Left lung (tissue), 10 donors: ENCODE measurements around the gene NF2. TPM values are rescaled to one million over a fixed set of nuclear protein-coding genes. Genes with fewer than 3 reads are reported as not detected.

Source experiments
- ATAC-seq: fragments of 200-7000 bp; cut with Tn5 transposase; one replicate; pipeline ENCODE4 v1.9.1; 2020; ENCODE audit warnings: moderate library complexity
- DNase-seq, 4 donors: peaks; one replicate each; pipeline ENCODE4 v3.0.0-alpha.2; 2013 to 2020
- H3K27ac ChIP-seq, 2 donors: fragments of 200-600 bp; sonication (generic) in 1 of 2; one replicate each; pipeline versions ENCODE4 v1.5.0 to v1.8.0; 2020 to 2021
- H3K27me3 ChIP-seq, 2 donors: fragments of 200-600 bp; sonication (generic) in 1 of 2; one replicate each; pipeline versions ENCODE4 v1.5.0 to v1.8.0; 2020 to 2021
- H3K36me3 ChIP-seq, 2 donors: fragments of 200-600 bp; sonication (generic) in 1 of 2; one replicate each; pipeline versions ENCODE4 v1.5.0 to v1.8.0; 2020 to 2021
- H3K4me1 ChIP-seq, 2 donors: fragments of 200-600 bp; one replicate each; pipeline ENCODE4 v1.8.0; 2021
- H3K4me3 ChIP-seq, 2 donors: fragments of 200-600 bp; sonication (generic) in 1 of 2; one replicate each; pipeline versions ENCODE4 v1.5.0 to v1.8.0; 2020 to 2021; ENCODE audit warnings: mild to moderate bottlenecking in 1 of 2
- H3K9me3 ChIP-seq, 2 donors: fragments of 200-600 bp; sonication (generic) in 1 of 2; one replicate each; pipeline versions ENCODE4 v1.5.0 to v1.8.0; 2020 to 2021
- intact Hi-C, 2 donors: fragments of 100-400 bp; cut with DNase I; formaldehyde crosslinking; loops; one replicate each; pipeline versions ENCODE4 v1.11.2 to v1.14.2; 2022
- polyA plus RNA-seq, 6 donors: library from polyadenylated mRNA; unstranded; fragments of 120-200 nt; gene quantifications; one replicate each; pipeline ENCODE4 v1.2.1, GENCODE V29; 2013; ENCODE audit not compliant: insufficient read length in 6 of 6
- total RNA-seq, 2 donors: library from RNA; stranded (reverse); fragmentation: NEBNext Ultra II Directional; extraction: Animal tissue kit (Norgen Biotek cat#: 25700); gene quantifications; one replicate each; pipeline ENCODE4 v1.2.1, GENCODE V29; 2021
- TF ChIP-seq, protein P1 (sequence below), 2 donors: fragments of 200-600 bp; sonication (generic) in 1 of 2; IDR thresholded peaks; one replicate each; pipeline versions ENCODE4 v1.5.0 to v1.8.0; 2021; ENCODE audit warnings: antibody characterized with exemption in 2 of 2
- donor health status: DM: no; HTN: yes; CAD: no.
- donor health status: DM: no; HTN: no; CAD: no.

The NF2 gene
- total and polyA plus RNA-seq, 8 donors = 20.1 to 65.3 (median 23.4) TPM

DNA sequence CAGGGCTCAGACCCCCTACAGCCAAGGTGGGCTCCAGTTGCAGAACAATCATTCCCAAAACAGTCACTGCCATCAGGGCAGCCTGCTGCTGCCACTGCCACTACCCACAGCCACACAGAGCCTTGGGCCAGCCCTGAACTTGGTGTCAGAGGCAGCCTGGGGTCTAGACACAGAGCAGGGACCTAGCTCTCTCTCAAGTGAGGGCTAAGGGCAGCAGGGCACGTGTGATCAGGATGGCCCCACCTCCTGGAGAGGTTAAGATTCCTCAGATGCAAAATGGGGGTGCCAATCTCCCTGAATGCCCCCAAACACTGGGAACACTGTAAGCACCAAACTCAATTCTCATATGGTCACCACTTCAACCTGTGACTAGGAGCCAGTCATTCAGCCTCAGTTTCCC lies 132.0 kb downstream of the NF2 start:
- no peaks in the 10 kb centered on the region for H3K27me3 ChIP-seq
- peaks cover 0 to 76% of the 10 kb centered on the region in 2 donors for H3K36me3 ChIP-seq
- DNase-seq (no peak), ATAC-seq (no peak)
- intact Hi-C loops = no loop called here
- TF ChIP-seq, protein P1, sequence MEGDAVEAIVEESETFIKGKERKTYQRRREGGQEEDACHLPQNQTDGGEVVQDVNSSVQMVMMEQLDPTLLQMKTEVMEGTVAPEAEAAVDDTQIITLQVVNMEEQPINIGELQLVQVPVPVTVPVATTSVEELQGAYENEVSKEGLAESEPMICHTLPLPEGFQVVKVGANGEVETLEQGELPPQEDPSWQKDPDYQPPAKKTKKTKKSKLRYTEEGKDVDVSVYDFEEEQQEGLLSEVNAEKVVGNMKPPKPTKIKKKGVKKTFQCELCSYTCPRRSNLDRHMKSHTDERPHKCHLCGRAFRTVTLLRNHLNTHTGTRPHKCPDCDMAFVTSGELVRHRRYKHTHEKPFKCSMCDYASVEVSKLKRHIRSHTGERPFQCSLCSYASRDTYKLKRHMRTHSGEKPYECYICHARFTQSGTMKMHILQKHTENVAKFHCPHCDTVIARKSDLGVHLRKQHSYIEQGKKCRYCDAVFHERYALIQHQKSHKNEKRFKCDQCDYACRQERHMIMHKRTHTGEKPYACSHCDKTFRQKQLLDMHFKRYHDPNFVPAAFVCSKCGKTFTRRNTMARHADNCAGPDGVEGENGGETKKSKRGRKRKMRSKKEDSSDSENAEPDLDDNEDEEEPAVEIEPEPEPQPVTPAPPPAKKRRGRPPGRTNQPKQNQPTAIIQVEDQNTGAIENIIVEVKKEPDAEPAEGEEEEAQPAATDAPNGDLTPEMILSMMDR (IDR thresholded peaks at IDR 0.05) = no peak
- no peak overlapping the region for H3K27ac ChIP-seq
- no peaks in the 10 kb centered on the region for H3K4me1 ChIP-seq
- no peaks in the 10 kb centered on the region for H3K9me3 ChIP-seq
- no peak overlapping the region for H3K4me3 ChIP-seq

DNA sequence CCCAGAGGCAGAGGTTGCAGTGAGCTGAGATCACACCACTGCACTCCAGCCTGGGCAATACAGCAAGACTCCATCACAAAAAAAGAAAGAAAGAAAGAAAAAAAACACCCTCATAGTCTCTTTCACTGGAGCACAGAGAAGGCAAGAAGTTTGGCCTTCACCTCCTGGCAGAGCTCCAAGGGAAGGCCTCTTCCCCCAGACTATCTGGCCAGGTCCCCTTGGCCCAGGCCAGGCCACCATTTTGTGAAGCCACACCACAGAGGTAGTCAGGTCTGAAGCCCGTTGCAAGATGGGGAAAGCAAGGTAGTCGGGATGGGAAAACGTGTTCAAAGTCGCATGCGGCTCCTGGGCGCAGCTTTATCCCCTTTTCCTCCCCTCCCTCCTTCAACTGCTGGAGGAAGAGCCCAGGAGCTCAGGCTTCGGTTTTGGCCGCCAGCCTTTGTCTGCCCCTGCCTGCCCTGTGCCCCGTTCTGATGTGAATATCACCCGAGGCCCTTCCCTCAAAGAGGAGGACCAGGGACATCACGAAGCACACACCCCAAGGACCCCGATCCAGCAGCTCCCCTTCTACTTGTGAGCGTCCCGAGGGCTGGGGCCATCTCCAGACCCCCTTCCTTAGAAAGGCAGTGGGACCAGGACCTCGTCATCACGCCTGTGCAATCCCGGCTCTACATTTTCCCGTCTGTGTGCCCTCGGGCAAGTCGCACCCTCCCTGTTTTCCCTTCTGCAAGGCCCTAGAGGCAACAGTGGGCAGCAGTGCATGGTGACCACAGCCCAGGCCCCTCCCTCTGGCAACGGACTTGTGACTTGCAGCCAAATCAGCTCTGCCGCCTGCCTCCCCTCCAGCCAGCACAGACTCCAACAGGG lies 134.1 kb downstream of the NF2 start:
- Histone ChIP-seq H3K4me1 (no peaks in the 10 kb centered on the region), H3K27me3 (no peaks in the 10 kb centered on the region), H3K4me3 (no peak overlapping the region), H3K36me3 (peaks cover 0 to 82% of the 10 kb centered on the region in 2 donors), H3K9me3 (no peaks in the 10 kb centered on the region), H3K27ac (no peak overlapping the region)
- DNase-seq (peak in 3 of 4 donors; percentile 10 to 74 (median 65)), ATAC-seq (no peak)
- TF ChIP-seq, protein P1 (IDR thresholded peaks at IDR 0.05) = no peak
- intact Hi-C loops = no loop called here

DNA sequence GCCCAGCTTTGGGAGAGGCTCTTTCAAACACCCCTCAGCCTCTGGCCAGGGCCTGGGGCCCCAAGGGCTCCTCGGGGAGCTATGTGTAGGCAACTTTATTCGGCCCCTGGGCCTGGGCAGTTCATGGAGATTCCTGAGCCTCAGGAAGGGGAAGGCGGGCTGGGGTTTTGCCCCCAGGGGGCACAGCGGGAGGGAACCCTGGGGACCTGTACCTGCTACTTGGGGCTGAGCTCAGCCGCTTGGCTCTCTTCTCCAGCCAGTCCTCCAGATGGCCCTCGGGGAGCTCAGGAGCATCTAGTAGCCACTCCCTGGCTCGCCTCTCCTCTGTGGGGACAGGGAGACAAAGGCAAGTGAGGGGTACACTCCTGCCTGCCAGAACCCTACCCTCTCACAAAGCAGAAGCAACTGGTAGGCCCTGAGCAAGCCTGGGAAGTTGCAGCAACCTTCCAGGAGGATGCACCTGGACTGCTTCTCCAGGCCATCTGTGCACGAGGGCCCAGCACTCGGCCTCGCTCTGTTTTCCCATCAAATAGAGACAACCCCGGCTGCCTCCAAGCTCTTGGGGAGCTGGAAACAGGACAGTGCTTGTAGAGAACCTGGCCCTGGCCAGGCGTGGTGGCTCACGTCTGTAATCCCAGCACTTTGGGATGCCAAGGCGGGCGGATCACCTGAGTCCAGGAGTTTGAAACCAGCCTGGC lies 134.8 kb downstream of the NF2 start:
- intact Hi-C loops = no loop called here
- Histone ChIP-seq H3K27ac (no peak overlapping the region), H3K4me1 (no peaks in the 10 kb centered on the region), H3K27me3 (no peaks in the 10 kb centered on the region), H3K4me3 (no peak overlapping the region), H3K36me3 (peaks cover 0 to 82% of the 10 kb centered on the region in 2 donors), H3K9me3 (no peaks in the 10 kb centered on the region)
- DNase-seq = peak in 1 of 4 donors; percentile 44
- no peak for ATAC-seq
- TF ChIP-seq, protein P1 (IDR thresholded peaks at IDR 0.05) = no peak

DNA sequence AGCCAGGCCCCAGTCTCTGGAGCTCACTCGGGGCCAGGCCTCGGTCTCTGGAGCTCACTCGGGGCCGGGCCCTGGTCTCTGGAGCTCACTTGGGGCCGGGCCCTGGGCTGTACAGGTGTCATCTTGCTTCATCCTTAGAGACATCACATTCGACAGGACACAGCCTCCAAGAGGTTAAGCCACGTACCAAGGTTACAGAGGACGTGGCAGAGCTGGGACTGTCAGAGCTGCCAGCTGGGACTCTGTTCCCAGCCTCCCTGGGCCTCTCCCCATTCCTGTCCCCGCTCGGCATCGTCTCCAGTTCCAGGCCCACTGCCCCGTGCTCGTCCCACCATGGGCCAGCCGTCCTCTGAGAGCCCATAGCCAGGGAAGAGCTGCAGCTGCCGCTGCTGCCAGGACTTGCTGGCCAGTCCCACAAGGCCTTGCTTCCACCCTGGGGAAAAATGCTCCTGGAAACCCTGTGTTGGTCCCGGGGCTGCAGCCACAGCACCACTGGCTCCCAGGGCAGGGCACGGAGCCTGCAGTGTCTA lies 136.0 kb downstream of the NF2 start:
- ATAC-seq (no peak), DNase-seq (peak in 1 of 4 donors; percentile 51)
- TF ChIP-seq, protein P1 (IDR thresholded peaks at IDR 0.05) = no peak
- H3K4me1 ChIP-seq = no peaks in the 10 kb centered on the region
- H3K4me3 ChIP-seq = no peak overlapping the region
- intact Hi-C loops = no loop called here
- no peak overlapping the region for H3K27ac ChIP-seq
- no peaks in the 10 kb centered on the region for H3K9me3 ChIP-seq
- peaks cover 0 to 81% of the 10 kb centered on the region in 2 donors for H3K36me3 ChIP-seq
- H3K27me3 ChIP-seq = no peaks in the 10 kb centered on the region

DNA sequence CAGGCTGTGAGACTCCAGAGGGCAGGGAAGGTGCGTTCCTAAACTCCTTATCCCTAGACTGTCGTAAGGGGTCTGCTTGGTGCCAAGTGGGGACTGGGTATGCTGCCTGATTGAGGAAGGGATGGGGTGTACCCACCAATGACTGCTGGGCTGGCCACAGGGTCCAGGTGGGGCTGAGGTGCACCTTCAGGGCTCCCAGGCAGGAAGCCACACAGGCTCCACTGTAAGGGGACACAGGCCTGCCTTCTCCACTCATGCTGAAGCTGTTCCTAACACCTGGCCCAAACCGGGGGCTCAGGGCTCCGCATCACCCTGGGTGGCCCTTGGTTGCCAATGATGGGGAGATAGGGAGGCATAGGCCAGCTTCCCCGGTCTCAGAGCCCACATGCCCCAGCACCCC lies 136.8 kb downstream of the NF2 start:
- no peak overlapping the region for H3K27ac ChIP-seq
- no peaks in the 10 kb centered on the region for H3K27me3 ChIP-seq
- no peak for ATAC-seq
- peaks cover 0 to 80% of the 10 kb centered on the region in 2 donors for H3K36me3 ChIP-seq
- H3K9me3 ChIP-seq = no peaks in the 10 kb centered on the region
- intact Hi-C loops = no loop called here
- TF ChIP-seq, protein P1 (IDR thresholded peaks at IDR 0.05) = no peak
- H3K4me3 ChIP-seq = no peak overlapping the region
- no peak for DNase-seq
- H3K4me1 ChIP-seq = no peaks in the 10 kb centered on the region
